ENCODE results near the gene IGSF3.
"Not testable (repeated sequence)": the region's sequence is repeated elsewhere in the genome, so short reads cannot be mapped to it uniquely, and the experiment has no call there.

The IGSF3 gene

GRCh38 chr1:116608151-116608550, 59.4 kb downstream of the IGSF3 start:
- DNase-seq; H3K79me2 ChIP-seq (ENCODE audit: control insufficient read depth, insufficient read depth, low read length); H3K36me3 ChIP-seq (ENCODE audit: control insufficient read depth, insufficient read depth, low read length); H3K4me1 ChIP-seq (ENCODE audit: control insufficient read depth, low read depth, low read length); H2BK15ac ChIP-seq (replicated peaks; ENCODE audit: low read depth); H3K9ac ChIP-seq (ENCODE audit: low read length); H4K8ac ChIP-seq (ENCODE audit: low read depth, low read length); H2BK120ac ChIP-seq (ENCODE audit: low read depth, low read length); H3K4me2 ChIP-seq (ENCODE audit: low read length); H3K18ac ChIP-seq (ENCODE audit: low read length); H3K27ac ChIP-seq (ENCODE audit: low read depth, low read length); H3K27me3 ChIP-seq (ENCODE audit: insufficient read depth, low read length, poor library complexity); H3K79me1 ChIP-seq (ENCODE audit: low read length); H2BK5ac ChIP-seq (ENCODE audit: low read length); H3K4me3 ChIP-seq (ENCODE audit: low read length); H3K56ac ChIP-seq (ENCODE audit: low read length); H3K23ac ChIP-seq (ENCODE audit: low read length); H4K5ac ChIP-seq (ENCODE audit: low read length); H2AK5ac ChIP-seq (ENCODE audit: low read length); H3K4ac ChIP-seq (ENCODE audit: low read depth, low read length): not testable (repeated sequence)
- WGBS (ENCODE audit: extremely low coverage, insufficient coverage, low lambda C conversion rate), result no CpG with 5 or more reads among the region's 12 CpGs

- not testable (repeated sequence) for H4K8ac ChIP-seq (ENCODE audit: low read depth, low read length); H3K4ac ChIP-seq (ENCODE audit: low read depth, low read length); H4K5ac ChIP-seq (ENCODE audit: low read length); H3K4me1 ChIP-seq (ENCODE audit: control insufficient read depth, low read depth, low read length); H3K9ac ChIP-seq (ENCODE audit: low read length); H2BK15ac ChIP-seq (replicated peaks; ENCODE audit: low read depth); H3K56ac ChIP-seq (ENCODE audit: low read length); H3K79me2 ChIP-seq (ENCODE audit: control insufficient read depth, insufficient read depth, low read length); H2AK5ac ChIP-seq (ENCODE audit: low read length); H3K27ac ChIP-seq (ENCODE audit: low read depth, low read length); H2BK120ac ChIP-seq (ENCODE audit: low read depth, low read length); H3K4me3 ChIP-seq (ENCODE audit: low read length); H2BK5ac ChIP-seq (ENCODE audit: low read length); DNase-seq; H3K4me2 ChIP-seq (ENCODE audit: low read length); H3K18ac ChIP-seq (ENCODE audit: low read length); H3K36me3 ChIP-seq (ENCODE audit: control insufficient read depth, insufficient read depth, low read length); H3K27me3 ChIP-seq (ENCODE audit: insufficient read depth, low read length, poor library complexity); H3K23ac ChIP-seq (ENCODE audit: low read length); H3K79me1 ChIP-seq (ENCODE audit: low read length)
- no CpG with 5 or more reads among the region's 1 CpG for WGBS (ENCODE audit: extremely low coverage, insufficient coverage, low lambda C conversion rate)
Measured at GRCh38 chr1:116607463-116607862, 60.1 kb downstream of the IGSF3 start.

GRCh38 chr1:116606067-116606466, 61.5 kb downstream of the IGSF3 start:
- not testable (repeated sequence) for H2AK5ac ChIP-seq (ENCODE audit: low read length); H3K36me3 ChIP-seq (ENCODE audit: control insufficient read depth, insufficient read depth, low read length); H4K8ac ChIP-seq (ENCODE audit: low read depth, low read length); H3K4me2 ChIP-seq (ENCODE audit: low read length); H2BK120ac ChIP-seq (ENCODE audit: low read depth, low read length); H3K79me1 ChIP-seq (ENCODE audit: low read length); H3K9ac ChIP-seq (ENCODE audit: low read length); H3K56ac ChIP-seq (ENCODE audit: low read length); H3K27me3 ChIP-seq (ENCODE audit: insufficient read depth, low read length, poor library complexity); H3K79me2 ChIP-seq (ENCODE audit: control insufficient read depth, insufficient read depth, low read length); H3K4me3 ChIP-seq (ENCODE audit: low read length); H3K23ac ChIP-seq (ENCODE audit: low read length); H3K27ac ChIP-seq (ENCODE audit: low read depth, low read length); H4K5ac ChIP-seq (ENCODE audit: low read length); H2BK15ac ChIP-seq (replicated peaks; ENCODE audit: low read depth); H2BK5ac ChIP-seq (ENCODE audit: low read length); H3K18ac ChIP-seq (ENCODE audit: low read length); DNase-seq; H3K4me1 ChIP-seq (ENCODE audit: control insufficient read depth, low read depth, low read length); H3K4ac ChIP-seq (ENCODE audit: low read depth, low read length)
- WGBS (ENCODE audit: extremely low coverage, insufficient coverage, low lambda C conversion rate), result no CpG with 5 or more reads among the region's 8 CpGs

- Histone ChIP-seq H4K5ac (ENCODE audit: low read length) (no peak overlapping the region), H3K9ac (ENCODE audit: low read length) (no peak overlapping the region), H3K18ac (ENCODE audit: low read length) (no peak overlapping the region), H3K36me3 (ENCODE audit: control insufficient read depth, insufficient read depth, low read length) (no peaks in the 10 kb centered on the region), H3K4ac (ENCODE audit: low read depth, low read length) (no peak overlapping the region), H3K79me1 (ENCODE audit: low read length) (no peaks in the 10 kb centered on the region), H3K4me2 (ENCODE audit: low read length) (no peak overlapping the region), H4K8ac (ENCODE audit: low read depth, low read length) (no peak overlapping the region), H3K4me1 (ENCODE audit: control insufficient read depth, low read depth, low read length) (no peaks in the 10 kb centered on the region), H3K23ac (ENCODE audit: low read length) (no peak overlapping the region), H3K27ac (ENCODE audit: low read depth, low read length) (no peak overlapping the region), H3K4me3 (ENCODE audit: low read length) (no peak overlapping the region), H2BK5ac (ENCODE audit: low read length) (no peak overlapping the region), H3K27me3 (ENCODE audit: insufficient read depth, low read length, poor library complexity) (no peaks in the 10 kb centered on the region), H3K79me2 (ENCODE audit: control insufficient read depth, insufficient read depth, low read length) (no peaks in the 10 kb centered on the region), H2BK120ac (ENCODE audit: low read depth, low read length) (no peak overlapping the region), H2AK5ac (ENCODE audit: low read length) (no peak overlapping the region), H2BK15ac (replicated peaks; ENCODE audit: low read depth) (no peak overlapping the region), H3K56ac (ENCODE audit: low read length) (no peak overlapping the region)
- WGBS (ENCODE audit: extremely low coverage, insufficient coverage, low lambda C conversion rate), result no CpG with 5 or more reads among the region's 1 CpG
- no peak for DNase-seq
Measured at GRCh38 chr1:116605315-116605714, 62.2 kb downstream of the IGSF3 start.

GRCh38 chr1:116604408-116604807, 63.1 kb downstream of the IGSF3 start:
- not testable (repeated sequence) for H3K27me3 ChIP-seq (ENCODE audit: insufficient read depth, low read length, poor library complexity); H2BK120ac ChIP-seq (ENCODE audit: low read depth, low read length); H3K79me1 ChIP-seq (ENCODE audit: low read length); H3K4ac ChIP-seq (ENCODE audit: low read depth, low read length); H4K8ac ChIP-seq (ENCODE audit: low read depth, low read length); H3K27ac ChIP-seq (ENCODE audit: low read depth, low read length); H2BK5ac ChIP-seq (ENCODE audit: low read length); H3K4me3 ChIP-seq (ENCODE audit: low read length); H3K23ac ChIP-seq (ENCODE audit: low read length); H3K56ac ChIP-seq (ENCODE audit: low read length); DNase-seq; H3K79me2 ChIP-seq (ENCODE audit: control insufficient read depth, insufficient read depth, low read length); H4K5ac ChIP-seq (ENCODE audit: low read length); H3K4me1 ChIP-seq (ENCODE audit: control insufficient read depth, low read depth, low read length); H2BK15ac ChIP-seq (replicated peaks; ENCODE audit: low read depth); H3K18ac ChIP-seq (ENCODE audit: low read length); H3K9ac ChIP-seq (ENCODE audit: low read length); H2AK5ac ChIP-seq (ENCODE audit: low read length); H3K4me2 ChIP-seq (ENCODE audit: low read length); H3K36me3 ChIP-seq (ENCODE audit: control insufficient read depth, insufficient read depth, low read length)
- no CpG with 5 or more reads among the region's 6 CpGs for WGBS (ENCODE audit: extremely low coverage, insufficient coverage, low lambda C conversion rate)

- H4K5ac ChIP-seq (ENCODE audit: low read length); H3K79me2 ChIP-seq (ENCODE audit: control insufficient read depth, insufficient read depth, low read length); H3K4me1 ChIP-seq (ENCODE audit: control insufficient read depth, low read depth, low read length); H2AK5ac ChIP-seq (ENCODE audit: low read length); DNase-seq; H4K8ac ChIP-seq (ENCODE audit: low read depth, low read length); H3K18ac ChIP-seq (ENCODE audit: low read length); H2BK120ac ChIP-seq (ENCODE audit: low read depth, low read length); H2BK5ac ChIP-seq (ENCODE audit: low read length); H3K9ac ChIP-seq (ENCODE audit: low read length); H2BK15ac ChIP-seq (replicated peaks; ENCODE audit: low read depth); H3K27ac ChIP-seq (ENCODE audit: low read depth, low read length); H3K4me2 ChIP-seq (ENCODE audit: low read length); H3K56ac ChIP-seq (ENCODE audit: low read length); H3K4me3 ChIP-seq (ENCODE audit: low read length); H3K79me1 ChIP-seq (ENCODE audit: low read length); H3K23ac ChIP-seq (ENCODE audit: low read length); H3K36me3 ChIP-seq (ENCODE audit: control insufficient read depth, insufficient read depth, low read length); H3K27me3 ChIP-seq (ENCODE audit: insufficient read depth, low read length, poor library complexity); H3K4ac ChIP-seq (ENCODE audit: low read depth, low read length): not testable (repeated sequence)
- no CpG with 5 or more reads among the region's 21 CpGs for WGBS (ENCODE audit: extremely low coverage, insufficient coverage, low lambda C conversion rate)
Measured at GRCh38 chr1:116603646-116604045, 63.9 kb downstream of the IGSF3 start.

Measured in mesendoderm (in vitro differentiated cells).